Measurements from ENCODE around the gene BLOC1S1. TPM values are rescaled to one million over a fixed set of nuclear protein-coding genes. Genes with fewer than 3 reads are reported as not detected.
A peak's percentile ranks its signal among the peaks of the same experiment; 100 is the strongest.

The BLOC1S1 gene
- total and polyA plus RNA-seq, 12 donors: 68.3 to 515 (median 105) TPM

GRCh38 chr12:55743406-55744339 lies 27.8 kb downstream of the BLOC1S1 start:
- peak in 1 of 2 donors; percentile 60 for DNase-seq

GRCh38 chr12:55744340-55745030 lies 28.6 kb downstream of the BLOC1S1 start:
- DNase-seq: no peak
- Histone ChIP-seq H3K4me1 (peaks cover 0 to 59% (median 34%) of the 10 kb centered on the region in 9 donors), H3K36me3 (peaks cover 0 to 5% (median 0%) of the 10 kb centered on the region in 9 donors), H3K4me3 (peak overlapping the region in 9 of 10 donors; percentile 66 to 90 (median 73)), H3K27ac (peak overlapping the region in 7 of 10 donors; percentile 15 to 72 (median 66)), H3K27me3 (peaks cover 0 to 11% (median 0%) of the 10 kb centered on the region in 7 donors), H3K9me3 (no peaks in the 10 kb centered on the region)
- intact Hi-C loops (cut with DNase I): loop anchor here in 8 of 10 donors (2.0 to 10.0 kb wide), 7 partner anchors 50 to 370 kb away; partner anchors contain the start of genes DGKA (in 1 of the 8), ORMDL2 (in 1 of the 8), RPL41 (in 1 of the 8) and RPS26 (in 1 of the 8)
- ATAC-seq: peak in 1 of 8 donors; percentile 2
- WGBS, 2 donors: 27 to 36% methylated on average over 11 of the region's 11 CpGs
- TF ChIP-seq CTCF (IDR thresholded peaks at IDR 0.05): no peak

More at GRCh38 chr12:55743406-55744339, 27.8 kb downstream of the BLOC1S1 start:
- H3K27ac ChIP-seq: peak overlapping the region in 9 of 10 donors; percentile 23 to 71 (median 64)
- 1% methylated on average over 63 to 70 of the region's 73 CpGs for WGBS, 2 donors
- intact Hi-C loops (cut with DNase I): loop anchor here in 7 of 10 donors (2.0 to 10.0 kb wide), 8 partner anchors 51 to 371 kb away; partner anchors contain the start of genes DGKA (in 1 of the 7), ORMDL2 (in 1 of the 7), RPL41 (in 1 of the 7) and RPS26 (in 1 of the 7)
- peaks cover 0 to 11% (median 0%) of the 10 kb centered on the region in 7 donors for H3K27me3 ChIP-seq
- no peaks in the 10 kb centered on the region for H3K9me3 ChIP-seq
- H3K4me3 ChIP-seq: peak overlapping the region; percentile 63 to 90 (median 72)
- peaks cover 0 to 58% (median 34%) of the 10 kb centered on the region in 9 donors for H3K4me1 ChIP-seq
- no peaks in the 10 kb centered on the region for H3K36me3 ChIP-seq
- peak in 1 of 9 donors; percentile 24 for TF ChIP-seq CTCF (IDR thresholded peaks at IDR 0.05)
- ATAC-seq: peak in 7 of 8 donors; percentile 4 to 35 (median 11)

- Histone ChIP-seq H3K36me3 (peaks cover 0 to 12% (median 0%) of the 10 kb centered on the region in 9 donors), H3K9me3 (no peaks in the 10 kb centered on the region), H3K27ac (peak overlapping the region in 8 of 10 donors; percentile 22 to 79 (median 66)), H3K27me3 (peaks cover 0 to 11% (median 0%) of the 10 kb centered on the region in 7 donors), H3K4me1 (peaks cover 0 to 59% (median 34%) of the 10 kb centered on the region in 9 donors), H3K4me3 (peak overlapping the region in 6 of 10 donors; percentile 6 to 90 (median 27))
- ATAC-seq (peak; percentile 7 to 63 (median 36)), DNase-seq (peak in 1 of 2 donors; percentile 42)
- intact Hi-C loops (cut with DNase I): loop anchor here in 6 of 10 donors (2.0 to 10.0 kb wide), 6 partner anchors 49 to 369 kb away; partner anchors contain the start of genes DGKA (in 1 of the 6), ORMDL2 (in 1 of the 6), RPL41 (in 1 of the 6) and SARNP (in 1 of the 6)
- TF ChIP-seq CTCF (IDR thresholded peaks at IDR 0.05): no peak
- WGBS, 2 donors: 12 to 19% methylated on average over 12 to 13 of the region's 13 CpGs
These were observed 29.7 kb downstream of the BLOC1S1 start for GRCh38 chr12:55745361-55746173.
